ENCODE data around the gene TAF10.

TAF10 gene

DNA sequence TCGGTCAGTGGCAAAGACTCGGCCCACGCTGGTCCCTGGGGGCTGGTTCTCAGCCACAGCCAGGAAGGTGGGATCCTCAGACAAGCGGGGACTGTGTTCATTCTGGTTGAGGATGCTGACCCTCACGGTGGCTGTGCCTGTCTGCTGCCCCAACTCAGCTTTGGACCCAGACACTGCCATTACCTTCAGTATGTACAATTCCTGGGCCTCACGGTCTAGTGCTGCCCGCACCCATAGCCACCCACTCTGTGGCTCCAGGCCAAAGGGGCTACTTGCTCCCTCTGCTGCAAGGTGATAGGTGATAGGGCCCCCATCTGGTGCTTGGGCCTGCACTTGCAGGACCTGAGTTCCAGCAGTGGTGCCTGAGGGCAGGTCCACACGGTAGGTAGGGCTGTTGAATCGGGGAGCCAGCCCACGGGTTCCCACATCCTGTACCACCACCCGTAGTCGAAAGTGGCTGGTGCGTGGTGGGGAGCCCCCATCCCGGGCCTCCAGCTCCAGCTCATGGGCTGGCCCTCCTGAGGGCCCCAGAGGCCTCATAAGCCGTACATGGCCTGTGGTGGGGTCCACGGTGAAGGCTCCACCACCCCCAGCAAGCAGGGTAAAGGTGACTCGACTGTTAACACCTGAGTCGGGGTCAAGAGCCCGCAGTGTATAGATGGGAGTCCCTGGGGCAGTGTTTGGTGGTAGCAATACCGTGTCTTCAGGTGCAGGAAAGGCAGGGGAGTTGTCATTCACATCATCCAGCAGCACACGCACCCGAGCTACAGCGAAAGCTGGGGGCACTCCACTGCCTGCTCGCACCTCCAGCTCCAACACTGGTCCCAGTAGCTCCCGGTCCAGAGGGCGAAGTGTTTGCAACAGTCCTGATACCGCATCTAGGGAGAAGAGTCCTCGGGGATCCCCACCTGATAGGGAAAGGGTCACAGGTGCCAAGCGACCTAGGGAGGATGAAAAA, 20.4 kb upstream of the TAF10 start:
- Histone ChIP-seq H3K27ac (ENCODE audit: low read depth in 2 of 2, low read length in 2 of 2) (no peak overlapping the region), H3K36me3 (ENCODE audit: control insufficient read depth in 2 of 2, insufficient read depth in 2 of 2, low read length in 2 of 2) (peaks cover 0 to 10% of the 10 kb centered on the region in 2 donors), H3K4me1 (ENCODE audit: control insufficient read depth in 2 of 2, insufficient read depth in 2 of 2, low read length in 2 of 2) (peaks cover 12 to 14% of the 10 kb centered on the region in 2 donors), H3K9me3 (ENCODE audit: control insufficient read depth in 2 of 2, low read length in 2 of 2) (no peaks in the 10 kb centered on the region), H3K4me3 (ENCODE audit: low read length in 2 of 2) (no peak overlapping the region), H3K27me3 (ENCODE audit: control insufficient read depth in 2 of 2, insufficient read depth in 2 of 2, low read length in 2 of 2) (no peaks in the 10 kb centered on the region), H3K9ac (ENCODE audit: low read depth in 1 of 2, low read length in 2 of 2) (no peak overlapping the region)

GRCh38 chr11:6631361-6631890, 19.4 kb upstream of the TAF10 start:
- Histone ChIP-seq H3K27ac (ENCODE audit: low read depth in 2 of 2, low read length in 2 of 2) (no peak overlapping the region), H3K4me3 (ENCODE audit: low read length in 2 of 2) (no peak overlapping the region), H3K27me3 (ENCODE audit: control insufficient read depth in 2 of 2, insufficient read depth in 2 of 2, low read length in 2 of 2) (no peaks in the 10 kb centered on the region), H3K9me3 (ENCODE audit: control insufficient read depth in 2 of 2, low read length in 2 of 2) (no peaks in the 10 kb centered on the region), H3K9ac (ENCODE audit: low read depth in 1 of 2, low read length in 2 of 2) (no peak overlapping the region), H3K36me3 (ENCODE audit: control insufficient read depth in 2 of 2, insufficient read depth in 2 of 2, low read length in 2 of 2) (peaks cover 0 to 10% of the 10 kb centered on the region in 2 donors), H3K4me1 (ENCODE audit: control insufficient read depth in 2 of 2, insufficient read depth in 2 of 2, low read length in 2 of 2) (peaks cover 12 to 14% of the 10 kb centered on the region in 2 donors)

DNA sequence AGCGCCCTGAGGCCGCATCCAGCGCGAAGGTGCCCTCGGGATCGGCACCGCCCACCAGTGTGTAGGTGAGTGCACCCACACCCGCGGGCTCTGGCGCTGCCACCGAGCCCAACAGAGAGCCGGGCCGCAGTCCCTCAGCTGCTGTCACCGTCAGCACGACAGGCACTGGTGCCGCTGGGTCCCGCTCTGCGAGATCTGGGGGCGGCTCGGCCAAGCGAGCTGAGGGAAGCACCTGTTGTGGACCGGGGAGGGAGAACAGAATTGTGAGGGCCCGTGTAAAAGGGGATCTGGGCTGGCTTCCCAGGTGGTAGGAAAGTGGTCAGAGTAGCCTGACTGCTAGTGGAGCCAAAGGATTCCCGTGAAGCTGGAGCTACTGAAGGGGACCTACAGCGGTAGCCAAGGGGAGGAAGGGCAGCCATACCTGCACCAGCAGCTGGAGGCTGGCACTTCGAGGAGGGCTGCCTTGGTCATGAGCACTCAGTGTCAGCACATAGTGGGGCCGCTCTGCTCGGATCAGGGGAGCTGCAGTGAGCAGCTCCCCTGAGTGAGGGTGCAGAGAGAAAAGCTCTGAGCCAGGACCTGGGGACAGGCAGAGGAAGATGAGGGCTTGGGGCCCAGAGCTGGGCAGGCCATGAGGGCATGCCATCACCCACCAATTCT, 18.7 kb upstream of the TAF10 start:
- Histone ChIP-seq H3K9me3 (ENCODE audit: control insufficient read depth in 2 of 2, low read length in 2 of 2) (no peaks in the 10 kb centered on the region), H3K36me3 (ENCODE audit: control insufficient read depth in 2 of 2, insufficient read depth in 2 of 2, low read length in 2 of 2) (peaks cover 0 to 10% of the 10 kb centered on the region in 2 donors), H3K27ac (ENCODE audit: low read depth in 2 of 2, low read length in 2 of 2) (no peak overlapping the region), H3K9ac (ENCODE audit: low read depth in 1 of 2, low read length in 2 of 2) (no peak overlapping the region), H3K4me1 (ENCODE audit: control insufficient read depth in 2 of 2, insufficient read depth in 2 of 2, low read length in 2 of 2) (peaks cover 10 to 12% of the 10 kb centered on the region in 2 donors), H3K4me3 (ENCODE audit: low read length in 2 of 2) (peak overlapping the region; percentile 13 to 19), H3K27me3 (ENCODE audit: control insufficient read depth in 2 of 2, insufficient read depth in 2 of 2, low read length in 2 of 2) (no peaks in the 10 kb centered on the region)

DNA sequence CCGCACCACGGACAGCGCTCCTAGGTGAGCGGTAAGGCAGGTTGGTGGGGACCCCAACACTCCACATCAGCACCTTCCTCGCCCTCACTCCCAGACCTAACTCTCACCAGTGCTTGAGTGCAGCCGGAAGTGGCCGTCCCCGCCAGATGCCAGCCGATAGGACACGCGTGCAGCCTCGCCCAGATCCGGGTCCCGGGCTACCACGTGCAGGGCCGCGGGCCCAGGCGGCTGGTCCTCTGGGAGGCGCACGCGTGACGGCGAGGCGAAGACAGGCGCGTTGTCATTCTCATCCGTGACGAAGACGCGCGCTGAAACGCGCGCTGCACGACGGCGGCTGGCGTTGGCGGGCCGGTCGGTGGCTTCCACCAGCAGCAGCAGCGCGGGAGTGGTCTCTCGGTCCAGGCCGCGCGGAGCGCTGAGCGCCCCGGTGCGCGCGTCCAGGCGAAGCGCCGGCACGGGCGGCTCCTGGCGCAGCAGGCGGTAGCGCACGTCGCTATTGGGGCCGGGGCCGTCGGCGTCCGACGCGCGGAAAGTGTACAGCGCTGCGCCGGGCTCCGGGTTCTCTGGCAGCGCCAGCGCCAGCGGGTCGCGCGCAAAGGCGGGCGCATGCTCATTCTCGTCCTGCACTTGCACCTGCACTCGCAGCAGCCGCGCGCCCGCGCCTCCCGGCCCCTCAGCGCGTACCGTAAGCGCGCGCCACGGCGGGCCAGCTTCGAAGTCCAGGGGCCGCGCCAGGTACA, 18.0 kb upstream of the TAF10 start:
- Histone ChIP-seq H3K9ac (ENCODE audit: low read depth in 1 of 2, low read length in 2 of 2) (no peak overlapping the region), H3K9me3 (ENCODE audit: control insufficient read depth in 2 of 2, low read length in 2 of 2) (no peaks in the 10 kb centered on the region), H3K4me1 (ENCODE audit: control insufficient read depth in 2 of 2, insufficient read depth in 2 of 2, low read length in 2 of 2) (peaks cover 4% of the 10 kb centered on the region in 2 donors), H3K4me3 (ENCODE audit: low read length in 2 of 2) (peak overlapping the region; percentile 13 to 19), H3K27me3 (ENCODE audit: control insufficient read depth in 2 of 2, insufficient read depth in 2 of 2, low read length in 2 of 2) (no peaks in the 10 kb centered on the region), H3K27ac (ENCODE audit: low read depth in 2 of 2, low read length in 2 of 2) (no peak overlapping the region), H3K36me3 (ENCODE audit: control insufficient read depth in 2 of 2, insufficient read depth in 2 of 2, low read length in 2 of 2) (peaks cover 0 to 10% of the 10 kb centered on the region in 2 donors)

DNA sequence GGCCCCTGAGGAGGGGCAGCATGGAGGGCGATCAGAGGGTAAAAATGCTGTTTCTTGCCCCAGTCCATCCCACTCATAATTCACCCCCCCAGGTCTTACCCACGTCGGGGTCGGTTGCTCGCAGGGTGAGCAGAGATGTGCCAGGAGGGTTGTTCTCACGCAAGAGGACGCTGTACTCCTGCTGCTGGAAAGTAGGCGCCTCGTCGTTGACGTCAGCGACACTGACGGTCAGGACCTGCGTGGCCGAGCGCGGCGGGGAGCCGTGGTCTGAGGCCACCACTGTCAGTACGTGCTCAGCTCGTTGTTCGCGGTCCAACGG, 17.5 kb upstream of the TAF10 start:
- Histone ChIP-seq H3K9me3 (ENCODE audit: control insufficient read depth in 2 of 2, low read length in 2 of 2) (no peaks in the 10 kb centered on the region), H3K4me3 (ENCODE audit: low read length in 2 of 2) (no peak overlapping the region), H3K9ac (ENCODE audit: low read depth in 1 of 2, low read length in 2 of 2) (no peak overlapping the region), H3K27me3 (ENCODE audit: control insufficient read depth in 2 of 2, insufficient read depth in 2 of 2, low read length in 2 of 2) (no peaks in the 10 kb centered on the region), H3K27ac (ENCODE audit: low read depth in 2 of 2, low read length in 2 of 2) (no peak overlapping the region), H3K36me3 (ENCODE audit: control insufficient read depth in 2 of 2, insufficient read depth in 2 of 2, low read length in 2 of 2) (peaks cover 0 to 10% of the 10 kb centered on the region in 2 donors), H3K4me1 (ENCODE audit: control insufficient read depth in 2 of 2, insufficient read depth in 2 of 2, low read length in 2 of 2) (no peaks in the 10 kb centered on the region)

- no peaks in the 10 kb centered on the region for H3K9me3 ChIP-seq (ENCODE audit: control insufficient read depth in 2 of 2, low read length in 2 of 2)
- no peaks in the 10 kb centered on the region for H3K4me1 ChIP-seq (ENCODE audit: control insufficient read depth in 2 of 2, insufficient read depth in 2 of 2, low read length in 2 of 2)
- H3K27me3 ChIP-seq (ENCODE audit: control insufficient read depth in 2 of 2, insufficient read depth in 2 of 2, low read length in 2 of 2): no peaks in the 10 kb centered on the region
- no peak overlapping the region for H3K9ac ChIP-seq (ENCODE audit: low read depth in 1 of 2, low read length in 2 of 2)
- H3K27ac ChIP-seq (ENCODE audit: low read depth in 2 of 2, low read length in 2 of 2): no peak overlapping the region
- peaks cover 0 to 10% of the 10 kb centered on the region in 2 donors for H3K36me3 ChIP-seq (ENCODE audit: control insufficient read depth in 2 of 2, insufficient read depth in 2 of 2, low read length in 2 of 2)
- no peak overlapping the region for H3K4me3 ChIP-seq (ENCODE audit: low read length in 2 of 2)
Observed at GRCh38 chr11:6628526-6628925, 16.5 kb upstream of the TAF10 start.

DNA sequence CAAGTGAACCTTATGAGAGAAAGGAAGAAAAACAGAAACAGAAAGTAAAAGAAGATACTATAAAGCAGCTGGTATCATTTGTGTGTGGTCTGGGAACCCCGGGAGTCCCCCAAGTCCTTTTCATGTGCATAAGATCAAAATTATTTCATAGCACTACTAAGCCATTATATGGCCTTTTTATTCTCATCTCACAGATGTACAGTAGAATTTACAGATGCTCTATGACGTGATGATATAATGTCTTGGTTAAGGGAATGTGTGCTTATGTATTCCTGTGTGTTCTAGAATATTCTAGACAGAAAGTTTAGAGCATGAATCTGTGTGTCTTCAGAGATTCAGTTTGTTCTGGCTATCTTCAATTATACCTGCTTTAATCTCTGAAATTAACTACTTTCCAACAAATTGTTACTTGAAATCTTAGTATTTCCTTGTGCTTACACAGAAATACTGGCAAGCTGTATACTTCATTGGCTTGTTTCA, 15.8 kb upstream of the TAF10 start:
- H3K27ac ChIP-seq (ENCODE audit: low read depth in 2 of 2, low read length in 2 of 2): no peak overlapping the region
- H3K4me1 ChIP-seq (ENCODE audit: control insufficient read depth in 2 of 2, insufficient read depth in 2 of 2, low read length in 2 of 2): no peaks in the 10 kb centered on the region
- H3K36me3 ChIP-seq (ENCODE audit: control insufficient read depth in 2 of 2, insufficient read depth in 2 of 2, low read length in 2 of 2): peaks cover 0 to 7% of the 10 kb centered on the region in 2 donors
- no peaks in the 10 kb centered on the region for H3K9me3 ChIP-seq (ENCODE audit: control insufficient read depth in 2 of 2, low read length in 2 of 2)
- no peak overlapping the region for H3K4me3 ChIP-seq (ENCODE audit: low read length in 2 of 2)
- no peaks in the 10 kb centered on the region for H3K27me3 ChIP-seq (ENCODE audit: control insufficient read depth in 2 of 2, insufficient read depth in 2 of 2, low read length in 2 of 2)
- H3K9ac ChIP-seq (ENCODE audit: low read depth in 1 of 2, low read length in 2 of 2): no peak overlapping the region

GRCh38 chr11:6626971-6627761, 15.2 kb upstream of the TAF10 start:
- no peak overlapping the region for H3K9ac ChIP-seq (ENCODE audit: low read depth in 1 of 2, low read length in 2 of 2)
- no peaks in the 10 kb centered on the region for H3K27me3 ChIP-seq (ENCODE audit: control insufficient read depth in 2 of 2, insufficient read depth in 2 of 2, low read length in 2 of 2)
- H3K27ac ChIP-seq (ENCODE audit: low read depth in 2 of 2, low read length in 2 of 2): no peak overlapping the region
- H3K36me3 ChIP-seq (ENCODE audit: control insufficient read depth in 2 of 2, insufficient read depth in 2 of 2, low read length in 2 of 2): peaks cover 0 to 7% of the 10 kb centered on the region in 2 donors
- no peaks in the 10 kb centered on the region for H3K4me1 ChIP-seq (ENCODE audit: control insufficient read depth in 2 of 2, insufficient read depth in 2 of 2, low read length in 2 of 2)
- no peaks in the 10 kb centered on the region for H3K9me3 ChIP-seq (ENCODE audit: control insufficient read depth in 2 of 2, low read length in 2 of 2)
- H3K4me3 ChIP-seq (ENCODE audit: low read length in 2 of 2): no peak overlapping the region

DNA sequence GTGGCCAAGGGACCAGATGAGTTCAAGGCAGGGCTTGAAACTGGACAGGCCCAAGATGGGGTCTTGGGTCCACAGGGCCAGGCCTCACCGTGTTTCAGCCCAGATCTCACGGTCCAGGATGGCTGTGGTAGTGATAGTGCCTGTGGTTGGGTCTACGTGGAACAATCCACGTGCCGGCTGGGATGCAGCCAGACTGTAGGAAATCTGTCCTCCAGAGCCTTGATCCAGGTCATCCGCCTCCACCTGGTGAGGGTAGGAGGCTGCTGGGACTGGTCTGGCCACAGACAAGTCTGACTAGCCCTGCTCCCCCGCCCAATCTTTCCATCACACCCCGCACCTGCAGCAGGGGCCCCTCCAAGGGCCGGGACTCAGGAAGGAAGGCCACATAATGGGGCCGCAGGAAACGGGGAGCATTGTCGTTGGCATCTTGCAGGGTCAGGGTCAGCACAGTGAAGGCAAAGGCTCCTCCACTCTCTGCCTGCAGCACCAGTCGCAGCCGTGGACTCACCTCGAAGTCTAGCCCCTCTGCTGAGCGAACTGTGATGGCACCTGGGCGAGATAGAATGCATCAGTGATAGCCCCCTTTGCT, 13.9 kb upstream of the TAF10 start:
- no peaks in the 10 kb centered on the region for H3K9me3 ChIP-seq (ENCODE audit: control insufficient read depth in 2 of 2, low read length in 2 of 2)
- H3K36me3 ChIP-seq (ENCODE audit: control insufficient read depth in 2 of 2, insufficient read depth in 2 of 2, low read length in 2 of 2): peaks cover 0 to 7% of the 10 kb centered on the region in 2 donors
- no peak overlapping the region for H3K9ac ChIP-seq (ENCODE audit: low read depth in 1 of 2, low read length in 2 of 2)
- no peak overlapping the region for H3K4me3 ChIP-seq (ENCODE audit: low read length in 2 of 2)
- no peaks in the 10 kb centered on the region for H3K4me1 ChIP-seq (ENCODE audit: control insufficient read depth in 2 of 2, insufficient read depth in 2 of 2, low read length in 2 of 2)
- H3K27ac ChIP-seq (ENCODE audit: low read depth in 2 of 2, low read length in 2 of 2): no peak overlapping the region
- no peaks in the 10 kb centered on the region for H3K27me3 ChIP-seq (ENCODE audit: control insufficient read depth in 2 of 2, insufficient read depth in 2 of 2, low read length in 2 of 2)
